GM18873 (cell line): Measurements from ENCODE around the gene PDE6B.
"Not testable (repeated sequence)": the region's sequence is repeated elsewhere in the genome, so short reads cannot be mapped to it uniquely, and the experiment has no call there.

Experiments
- ATAC-seq: cut with Tn5 transposase; IDR thresholded peaks from one replicate; pipeline ENCODE4 v1.9.1; 2021; ENCODE audit warnings: mild to moderate bottlenecking, moderate library complexity, moderate number of reproducible peaks; ENCODE audit not compliant: unreplicated experiment, low FRiP score

Gene PDE6B

GRCh38 chr4:624705-625590, at the start of gene PDE6B:
Gene PDE6B (plus strand): TSS chr4:625573. CDS start chr4:625627, 54 bp downstream.
- ATAC-seq = no peak

DNA sequence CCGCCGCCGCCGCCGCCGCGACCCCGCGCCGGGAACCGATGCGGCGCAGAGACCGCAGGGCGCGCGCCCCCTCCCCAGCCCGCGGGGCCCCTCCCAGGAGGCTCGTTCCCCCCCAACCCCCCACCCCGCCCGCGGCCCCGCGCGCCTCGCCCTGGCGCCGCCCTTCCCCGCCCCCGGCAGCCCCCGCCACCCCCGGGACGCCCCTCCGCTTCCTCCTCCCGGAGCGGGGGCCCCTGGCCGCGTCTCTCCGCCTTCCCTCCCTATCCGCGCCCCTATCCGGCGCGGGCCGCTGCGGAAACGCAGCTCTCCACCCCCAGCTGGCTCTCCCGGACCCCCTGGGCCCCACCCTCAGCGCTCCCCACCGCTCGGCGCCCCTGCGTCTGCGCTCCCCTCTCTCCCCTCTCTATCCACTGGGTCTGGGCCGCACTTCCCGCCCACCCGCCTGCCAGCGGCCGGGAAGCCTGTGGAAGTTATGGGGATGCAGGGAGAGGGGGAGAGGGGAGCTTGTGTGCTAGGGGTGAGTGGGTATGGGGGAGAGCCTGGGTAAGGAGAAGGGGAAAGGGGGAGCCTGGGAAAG, 49.0 kb upstream of the PDE6B start, which contains the start of gene TMEM271:
Gene TMEM271 (minus strand): TSS at position 51 of the 577 bp plus-strand sequence. CDS start 233 bp downstream, outside the sequence.
- ATAC-seq = no peak

DNA sequence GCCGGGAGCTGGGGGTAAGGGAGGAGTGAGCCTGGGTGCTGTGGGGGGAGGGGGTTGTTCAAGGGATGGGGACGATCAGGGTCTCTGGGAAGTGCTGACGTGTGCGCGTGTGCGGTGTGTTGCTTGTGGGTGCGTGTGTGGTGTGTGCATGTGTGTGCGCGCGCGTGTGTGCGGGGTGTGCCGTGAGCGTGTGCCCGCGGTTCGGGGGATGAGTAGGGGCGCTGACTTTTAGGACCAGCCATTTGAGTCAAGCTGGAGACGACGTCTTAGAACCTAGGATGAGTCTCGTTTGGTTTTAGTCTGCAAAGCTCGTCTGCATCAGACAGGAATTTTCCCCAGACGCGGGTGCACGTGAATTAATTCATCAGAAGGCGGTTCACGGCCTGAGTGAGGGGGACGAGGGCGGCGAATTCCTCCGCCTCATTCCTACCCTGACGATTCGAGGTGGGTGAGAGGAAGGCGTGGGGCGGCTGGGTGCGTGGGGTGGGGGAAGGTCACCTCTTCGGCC, 48.3 kb upstream of the PDE6B start:
- no peak for ATAC-seq

DNA sequence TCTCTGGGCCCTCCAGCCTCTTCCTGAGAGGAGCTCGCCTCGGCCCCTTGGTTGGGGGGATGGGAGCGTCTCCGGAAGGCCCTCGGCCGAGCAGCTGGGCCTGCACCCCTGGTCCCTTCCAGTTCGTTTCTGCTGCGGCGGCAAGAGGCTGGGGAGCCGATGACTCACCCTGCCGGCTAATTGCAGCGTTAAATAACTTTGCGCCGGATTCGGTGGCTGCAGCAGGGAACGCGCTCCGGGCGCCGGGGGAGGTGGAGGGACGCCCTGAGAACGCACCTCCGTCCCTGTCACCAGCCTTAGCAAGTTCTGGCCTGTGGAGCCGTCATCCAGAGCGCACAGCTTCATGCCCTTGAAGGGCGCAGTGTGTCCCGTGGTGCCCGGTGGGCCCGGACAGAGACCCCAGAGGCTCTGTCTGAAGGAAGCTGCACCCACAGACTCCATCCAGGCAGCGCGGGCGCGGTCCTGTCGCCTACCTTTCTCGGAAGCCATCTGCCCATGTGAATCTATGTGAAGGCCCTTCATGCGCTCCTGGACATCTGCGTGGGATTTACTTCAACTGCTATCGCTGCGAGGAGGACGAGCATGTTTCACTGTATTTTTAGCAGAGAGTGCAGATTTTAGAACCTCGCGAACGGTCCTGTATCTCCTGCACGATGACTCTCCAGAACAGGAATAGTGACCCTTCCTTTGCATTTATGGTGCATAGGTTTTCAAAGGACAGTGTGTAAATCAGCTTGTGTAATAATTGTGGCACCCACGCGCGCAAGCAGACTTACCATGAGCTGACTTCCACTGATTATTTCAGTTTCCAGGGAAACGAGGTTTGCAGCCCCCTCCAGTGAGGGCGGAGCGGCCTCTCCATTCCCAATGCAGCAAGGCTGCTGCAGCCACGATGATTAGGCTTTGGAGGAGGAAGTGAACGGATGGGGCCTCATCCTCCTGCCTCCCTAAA, 47.6 kb upstream of the PDE6B start:
- ATAC-seq = no peak

DNA sequence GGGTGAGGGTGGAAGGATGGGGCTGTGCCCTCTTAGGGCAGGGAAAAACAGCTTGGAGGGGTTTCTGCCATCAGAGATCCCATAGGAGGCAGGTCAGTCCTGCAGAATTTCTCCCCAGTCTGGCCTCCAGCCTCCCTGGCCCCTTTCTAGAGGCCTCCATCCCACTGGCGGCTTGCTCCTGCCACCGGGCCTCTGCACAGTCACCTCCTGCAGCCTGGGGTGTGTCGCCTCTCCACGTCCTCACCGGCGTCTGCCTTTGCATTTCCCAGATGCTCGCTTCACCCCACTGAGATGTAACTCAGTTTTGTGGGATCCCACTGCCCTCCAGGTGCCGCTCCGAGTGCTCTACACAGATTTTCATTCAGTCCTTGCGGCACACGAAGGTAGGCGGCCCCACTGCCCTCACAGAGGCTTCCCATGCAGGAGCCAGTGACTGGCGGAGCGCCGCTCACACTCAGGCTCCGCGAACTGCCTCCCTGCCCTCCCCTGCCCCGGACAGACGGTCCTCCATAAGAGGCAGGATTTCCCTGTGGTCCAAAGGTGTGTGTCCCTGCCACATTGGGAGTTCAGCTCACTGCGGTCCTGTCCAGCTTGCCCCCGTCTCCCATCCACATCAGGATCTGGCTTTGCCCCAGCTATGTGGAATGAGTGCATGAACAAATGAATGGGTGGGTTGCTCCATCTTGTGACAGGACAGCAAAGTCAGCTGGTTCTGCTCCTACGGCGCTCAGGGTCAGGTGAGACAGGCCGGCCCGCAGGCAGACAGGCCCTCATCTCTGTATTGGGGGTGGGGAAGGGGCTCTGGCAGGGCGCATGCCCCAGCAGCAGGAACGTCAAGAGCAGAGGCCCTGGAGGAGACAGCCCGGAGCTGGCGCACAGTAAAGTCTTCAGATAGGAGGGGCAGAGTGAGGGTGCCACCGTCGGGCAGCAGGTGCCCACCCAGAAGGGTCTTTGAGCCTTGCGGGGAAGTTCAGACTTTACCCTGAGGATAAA, 46.6 kb upstream of the PDE6B start:
- no peak for ATAC-seq

- ATAC-seq = no peak
These were observed 45.7 kb upstream of the PDE6B start for GRCh38 chr4:579543-580175.

DNA sequence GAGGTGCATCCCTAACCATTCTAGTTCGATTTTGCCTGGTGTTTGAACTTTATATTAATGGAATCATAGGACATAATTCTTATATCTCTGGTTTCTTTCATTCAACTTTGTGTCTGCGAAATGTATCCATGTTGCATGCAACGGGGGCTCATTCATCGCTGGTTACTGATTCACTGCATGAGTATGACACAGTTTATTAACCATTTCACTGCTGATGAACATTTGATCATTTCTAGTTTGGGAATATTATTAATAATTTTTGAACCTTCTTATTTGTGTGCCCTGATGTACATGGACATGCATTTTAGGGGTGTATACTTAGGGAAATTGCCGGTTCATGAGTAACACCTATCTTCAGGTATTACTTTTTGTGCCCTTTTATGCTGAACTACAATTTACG, 44.2 kb upstream of the PDE6B start:
- no peak for ATAC-seq

DNA sequence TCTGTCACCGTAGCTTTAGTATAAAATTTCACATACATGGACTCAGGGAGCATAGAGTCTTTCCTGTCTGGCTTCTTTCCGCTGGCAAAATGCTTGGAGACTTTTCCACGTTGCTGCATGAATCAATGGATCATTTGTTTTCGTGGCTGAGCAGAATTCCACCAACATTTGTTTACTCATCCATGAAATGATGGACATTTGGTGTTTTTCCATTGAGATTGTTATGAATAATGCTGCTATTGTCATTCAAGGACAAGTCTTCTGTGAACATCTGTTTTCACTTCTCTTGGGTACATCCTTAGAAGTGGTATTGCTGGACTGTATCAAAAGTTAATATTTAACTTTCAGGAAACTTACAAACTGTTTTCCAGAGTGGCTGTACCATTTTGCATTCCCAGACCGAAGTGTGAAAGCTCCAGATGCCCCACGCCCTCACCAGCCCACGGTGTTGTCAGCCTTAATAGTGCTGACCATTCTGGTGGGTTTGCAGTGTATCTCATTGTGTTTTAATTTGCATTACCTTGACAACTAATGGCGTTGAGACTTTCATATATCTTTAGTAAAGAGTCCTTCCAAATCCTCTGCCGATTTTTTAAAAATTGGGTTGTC, 43.5 kb upstream of the PDE6B start:
- ATAC-seq = no peak

GRCh38 chr4:583820-584219, 41.6 kb upstream of the PDE6B start:
- ATAC-seq = no peak

DNA sequence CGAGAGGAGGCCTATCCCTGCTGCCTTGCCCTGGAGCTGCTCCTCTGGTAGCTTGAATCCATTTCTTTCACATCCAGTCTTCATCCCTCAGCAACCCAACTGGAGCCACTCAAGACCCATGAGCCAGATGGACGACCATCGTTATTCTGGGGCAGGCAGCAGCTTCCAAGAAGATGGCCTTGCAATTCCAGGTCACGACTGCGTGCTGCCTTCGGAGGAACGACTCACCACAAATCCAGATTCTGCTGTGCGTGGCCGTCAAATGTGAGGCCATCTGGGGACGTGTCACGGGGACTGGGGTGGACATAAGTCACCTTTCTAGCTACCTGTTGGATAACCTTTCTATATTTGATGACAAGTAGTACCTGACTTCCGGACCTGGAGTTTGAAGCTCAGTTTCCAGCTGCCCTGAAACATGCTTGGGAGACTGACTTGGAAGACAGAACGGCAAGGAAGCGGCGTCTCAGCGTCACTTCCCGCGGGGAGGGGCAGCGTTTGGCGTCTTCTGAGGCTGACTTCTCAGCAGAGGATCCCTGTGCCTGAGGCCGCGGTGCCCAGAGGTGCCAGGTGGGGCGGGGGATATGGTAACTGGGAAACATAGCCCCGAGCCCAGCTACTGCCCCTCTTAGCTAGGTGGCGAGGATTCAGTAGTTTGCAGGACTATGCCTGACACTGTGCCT, 37.6 kb upstream of the PDE6B start:
- no peak for ATAC-seq

DNA sequence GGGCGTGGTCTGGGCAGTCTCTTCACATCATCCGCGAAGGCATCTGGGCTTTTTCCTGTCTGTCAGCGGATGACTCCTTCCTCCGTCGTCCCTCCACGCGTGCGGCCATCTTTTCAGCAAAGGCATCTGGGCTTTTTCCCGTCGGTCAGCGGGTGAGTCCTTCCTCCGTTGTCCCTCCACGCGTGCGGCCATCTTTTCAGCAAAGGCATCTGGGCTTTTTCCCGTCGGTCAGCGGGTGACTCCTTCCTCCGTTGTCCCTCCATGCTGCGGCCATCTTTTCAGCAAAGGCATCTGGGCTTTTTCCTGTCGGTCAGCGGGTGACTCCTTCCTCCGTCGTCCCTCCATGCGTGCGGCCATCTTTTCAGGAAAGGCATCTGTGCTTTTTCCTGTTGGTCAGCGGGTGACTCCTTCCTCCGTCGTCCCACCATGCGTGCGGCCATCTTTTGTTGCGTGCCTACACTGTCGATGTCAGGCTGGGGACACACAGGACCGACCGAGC, 37.0 kb upstream of the PDE6B start:
- no peak for ATAC-seq

DNA sequence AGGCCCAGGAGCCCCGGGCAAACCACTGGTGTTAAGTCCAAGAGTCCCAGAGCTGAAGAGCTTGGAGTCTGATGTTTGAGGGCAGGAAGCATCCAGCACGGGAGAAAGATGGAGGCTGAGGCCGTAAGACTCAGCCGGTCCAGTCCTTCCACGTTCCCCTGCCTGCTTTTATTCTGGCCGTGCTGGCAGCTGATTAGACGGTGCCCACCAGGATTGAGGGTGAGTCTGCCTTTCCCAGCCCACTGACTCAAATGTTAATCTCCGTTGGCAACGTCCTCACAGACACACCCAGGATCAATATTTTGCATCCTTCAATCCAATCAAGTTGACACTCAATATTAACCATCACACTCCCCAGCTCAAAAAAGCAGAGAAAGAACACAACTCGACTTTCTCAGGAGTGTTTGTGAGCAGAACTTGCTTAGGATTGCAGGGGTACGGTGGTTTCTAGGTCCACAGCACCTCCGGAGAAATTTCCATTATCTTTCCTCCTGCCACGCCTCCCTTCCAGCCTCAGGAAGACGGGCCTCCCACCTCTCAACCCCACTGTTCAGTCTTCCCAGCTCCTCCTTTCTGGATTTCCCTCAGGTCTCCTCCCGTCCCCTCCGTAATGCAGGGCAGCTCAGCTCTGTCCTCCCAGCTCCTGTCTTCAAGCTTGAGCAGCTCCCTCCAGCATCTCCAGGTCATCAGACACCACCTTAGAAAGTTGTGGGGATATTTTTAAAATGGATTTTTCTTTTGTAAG, 36.0 kb upstream of the PDE6B start:
- no peak for ATAC-seq

DNA sequence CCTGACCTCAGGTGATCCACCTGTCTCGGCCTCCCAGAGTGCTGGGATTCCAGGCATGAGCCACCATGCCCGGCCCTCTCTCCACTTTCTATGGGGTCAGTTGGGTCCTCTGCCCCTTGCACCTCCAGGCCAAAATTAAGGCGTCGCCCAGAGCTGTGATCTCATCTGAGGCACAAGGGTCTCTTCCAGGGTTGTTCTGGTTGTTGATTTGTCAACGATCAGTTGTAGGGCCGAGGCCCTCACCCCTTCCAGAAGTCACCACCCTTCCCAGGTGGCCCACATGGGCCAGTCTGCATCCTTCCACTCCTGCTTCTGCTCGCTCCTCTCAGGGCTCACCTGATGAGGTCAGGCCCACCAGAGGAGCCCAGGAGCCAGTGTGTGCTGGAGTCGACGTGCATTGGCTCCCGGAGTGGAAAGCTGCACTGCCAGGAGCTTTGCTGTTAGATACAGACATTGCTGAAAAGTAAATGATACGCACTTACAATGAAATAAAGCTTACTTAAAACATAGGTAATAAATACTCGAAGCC, 35.0 kb upstream of the PDE6B start:
- no peak for ATAC-seq

DNA sequence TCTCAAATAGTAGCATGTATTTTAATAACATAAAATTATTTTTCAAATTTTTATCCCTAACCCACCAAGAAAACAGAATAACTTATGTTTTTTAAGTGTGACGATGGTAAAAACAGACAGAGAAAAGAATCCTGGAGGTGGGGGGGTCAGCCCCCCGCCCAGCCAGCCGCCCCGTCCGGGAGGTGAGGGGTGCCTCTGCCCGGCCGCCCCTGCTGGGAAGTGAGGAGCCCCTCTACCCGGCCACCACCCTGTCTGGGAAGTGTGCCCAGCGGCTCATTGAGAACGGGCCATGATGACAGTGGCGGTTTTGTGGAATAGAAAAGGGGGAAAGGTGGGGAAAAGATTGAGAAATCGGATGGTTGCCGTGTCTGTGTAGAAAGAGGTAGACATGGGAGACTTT, 33.2 kb upstream of the PDE6B start:
- not testable (repeated sequence) for ATAC-seq

DNA sequence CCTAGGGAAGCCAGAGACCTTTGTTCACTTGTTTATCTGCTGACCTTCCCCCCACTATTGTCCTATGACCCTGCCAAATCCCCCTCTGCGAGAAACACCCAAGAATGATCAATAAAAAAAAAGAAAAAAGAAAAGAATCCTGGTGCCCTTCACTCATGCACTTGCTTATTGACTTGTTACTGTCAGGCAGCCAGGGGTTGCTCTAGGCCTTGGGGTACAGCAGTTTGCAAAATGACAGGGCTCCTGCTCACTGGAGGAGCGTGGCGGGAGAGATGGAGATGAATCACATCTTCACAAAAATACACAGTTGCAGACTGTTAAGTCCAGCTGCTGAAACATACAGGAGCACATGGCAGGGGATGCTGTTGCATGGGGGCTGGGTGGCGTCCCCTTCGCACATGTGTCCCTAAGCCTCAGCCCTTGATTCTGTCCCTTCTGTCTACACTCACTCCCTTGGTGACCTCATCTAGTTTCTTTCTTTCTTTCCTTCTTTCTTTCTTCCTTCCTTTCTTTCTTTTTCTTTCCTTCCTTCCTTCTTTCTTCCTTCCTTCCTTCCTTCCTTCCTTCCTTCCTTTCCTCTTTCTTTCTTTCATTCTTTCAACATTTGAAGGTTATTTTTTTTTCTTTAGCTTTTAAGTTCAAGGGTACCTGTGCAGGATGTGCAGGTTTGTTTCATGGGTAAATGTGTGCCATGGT, 32.4 kb upstream of the PDE6B start:
- ATAC-seq = no peak

DNA sequence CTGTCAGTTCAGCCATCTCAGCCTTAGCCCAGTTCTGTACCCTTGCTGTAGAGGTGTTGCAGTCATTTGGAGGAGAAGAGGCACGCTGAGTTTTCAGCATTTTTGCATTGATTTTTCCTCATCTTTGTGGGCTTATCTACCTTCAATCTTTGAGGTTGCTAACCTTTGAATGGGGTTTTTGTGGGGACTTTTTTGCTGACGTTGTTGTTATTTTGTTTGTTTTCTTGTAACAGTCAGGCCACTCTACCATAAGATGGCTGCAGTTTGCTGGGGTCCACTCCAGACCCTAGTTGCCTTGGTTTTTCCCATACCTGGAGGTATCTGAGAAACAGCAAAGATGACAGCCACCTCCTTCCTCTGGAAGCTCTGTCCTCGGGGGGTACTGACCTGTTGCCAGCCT, 26.4 kb upstream of the PDE6B start:
- no peak for ATAC-seq
